Measurements from ENCODE around the gene PARD3. TPM values are rescaled to one million over a fixed set of nuclear protein-coding genes. Genes with fewer than 3 reads are reported as not detected.

Gene PARD3
- total RNA-seq, 1 donor from 2014 or later, result 34.1 TPM

DNA sequence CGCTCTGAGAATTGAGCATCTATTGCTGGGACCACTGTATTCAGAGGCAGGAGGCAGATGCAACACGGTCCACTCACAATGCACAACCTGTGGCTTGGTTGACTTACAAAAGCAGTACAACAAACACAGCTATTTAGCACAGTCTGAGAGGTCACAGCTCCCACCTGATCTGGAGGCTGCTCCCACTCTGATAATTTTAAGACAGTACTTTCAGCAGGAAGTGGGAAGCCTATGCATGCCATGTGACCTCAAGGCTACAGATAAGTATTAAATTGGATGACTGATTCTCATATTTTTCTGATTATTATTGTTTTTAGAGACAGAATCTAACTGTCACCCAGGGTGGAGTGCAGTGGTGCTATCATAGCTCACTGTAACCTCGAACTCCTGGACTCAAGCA lies 659.3 kb downstream of the PARD3 start:
- Histone ChIP-seq H3K4me3 (no peak overlapping the region), H3K4me1 (no peaks in the 10 kb centered on the region), H3K36me3 (no peaks in the 10 kb centered on the region), H3K27me3 (ENCODE audit: low read depth) (no peaks in the 10 kb centered on the region), H3K27ac (no peak overlapping the region), H3K9me3 (no peaks in the 10 kb centered on the region)
- intact Hi-C loops (cut with DNase I), result no loop called here
- no peak for DNase-seq
- no peak for TF ChIP-seq CTCF (IDR thresholded peaks at IDR 0.05)
- no peak for ATAC-seq

GRCh38 chr10:34154383-34154900 lies 660.7 kb downstream of the PARD3 start:
- Histone ChIP-seq H3K36me3 (no peaks in the 10 kb centered on the region), H3K4me3 (no peak overlapping the region), H3K4me1 (no peaks in the 10 kb centered on the region), H3K9me3 (no peaks in the 10 kb centered on the region), H3K27me3 (ENCODE audit: low read depth) (no peaks in the 10 kb centered on the region), H3K27ac (no peak overlapping the region)
- no peak for TF ChIP-seq CTCF (IDR thresholded peaks at IDR 0.05)
- intact Hi-C loops (cut with DNase I), result no loop called here
- ATAC-seq (no peak), DNase-seq (no peak)

DNA sequence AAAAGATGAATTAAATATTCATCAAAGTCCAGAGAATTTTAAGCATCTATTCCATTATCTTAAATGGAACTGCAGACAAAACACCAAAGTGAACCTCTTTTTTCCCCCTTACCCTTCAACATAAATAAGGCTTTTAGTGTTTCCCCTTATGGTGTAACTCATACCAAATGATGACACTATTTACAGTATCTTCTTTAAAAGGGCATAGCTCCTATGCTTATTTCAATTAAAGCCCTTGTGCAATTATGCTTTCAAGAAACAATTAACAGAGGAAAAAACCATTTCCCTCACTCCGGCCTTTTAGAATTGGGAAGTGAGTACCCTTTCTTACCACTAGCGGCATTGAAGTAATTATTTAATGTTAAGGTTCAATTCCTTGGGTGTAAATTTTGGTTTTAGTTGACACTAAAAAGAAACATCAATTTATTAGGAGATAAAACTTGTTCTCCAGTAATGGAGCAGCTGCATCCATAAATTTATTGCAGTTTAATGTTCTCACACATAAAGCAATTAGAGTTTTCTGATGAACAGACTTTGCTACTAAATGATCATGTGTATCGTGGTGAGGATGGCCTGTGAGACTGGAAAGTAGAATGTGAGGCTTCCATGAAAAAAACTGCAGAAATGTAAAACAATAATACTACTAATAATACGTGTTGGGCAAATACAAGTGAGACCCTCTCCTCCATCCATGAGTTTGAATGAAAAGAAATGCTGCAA lies 661.3 kb downstream of the PARD3 start:
- Histone ChIP-seq H3K4me3 (no peak overlapping the region), H3K9me3 (no peaks in the 10 kb centered on the region), H3K27ac (no peak overlapping the region), H3K27me3 (ENCODE audit: low read depth) (no peaks in the 10 kb centered on the region), H3K4me1 (no peaks in the 10 kb centered on the region), H3K36me3 (no peaks in the 10 kb centered on the region)
- no peak for ATAC-seq
- DNase-seq, result no peak
- intact Hi-C loops (cut with DNase I), result no loop called here
- no peak for TF ChIP-seq CTCF (IDR thresholded peaks at IDR 0.05)

DNA sequence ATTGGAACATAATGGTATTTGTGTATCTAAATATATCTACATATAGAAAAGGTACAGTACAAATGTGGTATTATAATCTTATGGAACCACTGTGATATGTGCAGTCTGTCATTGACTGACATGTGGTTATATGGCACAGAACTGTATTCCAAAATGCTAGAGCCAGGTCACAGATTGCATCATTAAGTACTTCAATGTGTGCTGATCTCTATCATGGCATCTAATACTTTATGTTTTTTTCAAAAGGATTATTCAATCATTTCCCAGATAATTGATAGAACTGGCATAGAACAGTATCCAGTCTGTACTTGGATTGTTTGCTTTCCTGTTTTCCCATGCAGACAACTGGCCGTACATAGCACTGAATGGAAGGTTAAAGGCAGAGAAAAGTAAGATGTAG lies 662.7 kb downstream of the PARD3 start:
- Histone ChIP-seq H3K9me3 (no peaks in the 10 kb centered on the region), H3K36me3 (no peaks in the 10 kb centered on the region), H3K4me1 (no peaks in the 10 kb centered on the region), H3K4me3 (no peak overlapping the region), H3K27ac (no peak overlapping the region), H3K27me3 (ENCODE audit: low read depth) (no peaks in the 10 kb centered on the region)
- intact Hi-C loops (cut with DNase I), result no loop called here
- no peak for DNase-seq
- no peak for ATAC-seq
- no peak for TF ChIP-seq CTCF (IDR thresholded peaks at IDR 0.05)

GRCh38 chr10:34151931-34152330 lies 663.2 kb downstream of the PARD3 start:
- no peak for DNase-seq
- H3K4me1 ChIP-seq, result no peaks in the 10 kb centered on the region
- no peaks in the 10 kb centered on the region for H3K27me3 ChIP-seq (ENCODE audit: low read depth)
- H3K27ac ChIP-seq, result no peak overlapping the region
- H3K4me3 ChIP-seq, result no peak overlapping the region
- H3K36me3 ChIP-seq, result no peaks in the 10 kb centered on the region
- intact Hi-C loops (cut with DNase I), result no loop called here
- no peaks in the 10 kb centered on the region for H3K9me3 ChIP-seq
- ATAC-seq, result no peak
- no peak for TF ChIP-seq CTCF (IDR thresholded peaks at IDR 0.05)

Measured in lower lobe of right lung (tissue), 2 donors.